Measurements from ENCODE around the gene C12orf60.
A peak's percentile ranks its signal among the peaks of the same experiment; 100 is the strongest.
"Not testable (repeated sequence)": the region's sequence is repeated elsewhere in the genome, so short reads cannot be mapped to it uniquely, and the experiment has no call there.

The C12orf60 gene, protein sequence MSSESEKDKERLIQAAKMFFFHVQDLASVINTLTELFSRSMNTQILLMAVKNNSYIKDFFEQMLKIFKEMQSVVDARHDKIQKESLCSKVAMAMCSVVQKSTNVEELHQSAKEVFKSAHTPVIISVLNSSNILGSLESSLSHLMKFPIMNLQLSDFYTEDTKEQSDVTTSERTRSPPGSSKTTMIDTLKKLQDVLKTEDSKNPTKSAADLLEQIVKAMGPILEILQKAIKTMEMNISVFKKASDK

DNA sequence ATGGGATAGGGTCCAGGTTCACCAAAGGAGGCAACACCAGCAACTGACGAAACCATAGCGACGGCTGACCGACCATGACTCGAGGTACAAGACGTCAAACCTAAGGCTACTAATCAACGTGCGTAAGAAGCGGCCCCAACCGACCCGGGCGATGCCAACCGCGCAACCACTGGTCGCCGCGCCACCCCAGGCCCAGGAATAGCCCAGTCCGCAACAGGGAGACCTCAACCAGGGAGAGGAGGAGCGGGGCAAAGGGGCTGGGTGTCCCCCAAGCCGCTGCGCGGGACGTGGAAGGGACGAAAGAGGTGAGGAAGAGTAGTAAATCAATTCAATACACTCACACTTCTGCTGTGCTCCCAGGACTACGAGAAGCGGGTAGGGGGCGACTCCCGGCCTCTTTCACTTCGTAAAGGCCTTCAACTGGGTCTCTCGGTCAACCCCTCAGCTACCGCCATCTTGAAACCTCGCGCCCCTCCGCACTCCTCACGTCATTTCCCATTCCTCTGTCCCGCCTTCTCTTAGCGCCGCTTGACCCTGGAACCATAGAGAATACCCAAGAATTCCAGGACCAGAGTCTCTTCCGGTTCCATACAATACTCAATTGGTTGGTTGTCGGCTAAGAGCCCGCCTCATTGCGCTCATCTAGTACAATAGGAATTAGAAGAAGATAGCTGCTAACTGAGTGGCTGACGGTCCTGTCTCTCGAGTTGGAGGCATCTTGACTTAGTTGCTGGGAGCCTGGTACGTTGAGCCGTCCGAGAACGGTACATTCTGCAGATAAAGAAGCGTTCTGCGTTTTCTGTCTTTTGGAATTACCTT lies at the start of gene C12orf60, which contains the start of gene WBP11:
Gene C12orf60 (plus strand): TSS at position 660 of the 819 bp plus-strand sequence. CDS start 19,266 bp downstream, outside the sequence.
Gene WBP11 (minus strand): TSS at position 468 of the 819 bp plus-strand sequence. CDS start 2,095 bp downstream, outside the sequence.
- peak within 1 kb of the TSS; percentile 92 for H3K4me3 ChIP-seq (ENCODE audit: low read depth, low read length)
- DNase-seq (ENCODE audit: low read depth), result peak; percentile 99
- TF ChIP-seq, protein P1, sequence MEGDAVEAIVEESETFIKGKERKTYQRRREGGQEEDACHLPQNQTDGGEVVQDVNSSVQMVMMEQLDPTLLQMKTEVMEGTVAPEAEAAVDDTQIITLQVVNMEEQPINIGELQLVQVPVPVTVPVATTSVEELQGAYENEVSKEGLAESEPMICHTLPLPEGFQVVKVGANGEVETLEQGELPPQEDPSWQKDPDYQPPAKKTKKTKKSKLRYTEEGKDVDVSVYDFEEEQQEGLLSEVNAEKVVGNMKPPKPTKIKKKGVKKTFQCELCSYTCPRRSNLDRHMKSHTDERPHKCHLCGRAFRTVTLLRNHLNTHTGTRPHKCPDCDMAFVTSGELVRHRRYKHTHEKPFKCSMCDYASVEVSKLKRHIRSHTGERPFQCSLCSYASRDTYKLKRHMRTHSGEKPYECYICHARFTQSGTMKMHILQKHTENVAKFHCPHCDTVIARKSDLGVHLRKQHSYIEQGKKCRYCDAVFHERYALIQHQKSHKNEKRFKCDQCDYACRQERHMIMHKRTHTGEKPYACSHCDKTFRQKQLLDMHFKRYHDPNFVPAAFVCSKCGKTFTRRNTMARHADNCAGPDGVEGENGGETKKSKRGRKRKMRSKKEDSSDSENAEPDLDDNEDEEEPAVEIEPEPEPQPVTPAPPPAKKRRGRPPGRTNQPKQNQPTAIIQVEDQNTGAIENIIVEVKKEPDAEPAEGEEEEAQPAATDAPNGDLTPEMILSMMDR (IDR thresholded peaks at IDR 0.05; ENCODE audit: control insufficient read depth, extremely low read depth, insufficient read depth), result no peak

DNA sequence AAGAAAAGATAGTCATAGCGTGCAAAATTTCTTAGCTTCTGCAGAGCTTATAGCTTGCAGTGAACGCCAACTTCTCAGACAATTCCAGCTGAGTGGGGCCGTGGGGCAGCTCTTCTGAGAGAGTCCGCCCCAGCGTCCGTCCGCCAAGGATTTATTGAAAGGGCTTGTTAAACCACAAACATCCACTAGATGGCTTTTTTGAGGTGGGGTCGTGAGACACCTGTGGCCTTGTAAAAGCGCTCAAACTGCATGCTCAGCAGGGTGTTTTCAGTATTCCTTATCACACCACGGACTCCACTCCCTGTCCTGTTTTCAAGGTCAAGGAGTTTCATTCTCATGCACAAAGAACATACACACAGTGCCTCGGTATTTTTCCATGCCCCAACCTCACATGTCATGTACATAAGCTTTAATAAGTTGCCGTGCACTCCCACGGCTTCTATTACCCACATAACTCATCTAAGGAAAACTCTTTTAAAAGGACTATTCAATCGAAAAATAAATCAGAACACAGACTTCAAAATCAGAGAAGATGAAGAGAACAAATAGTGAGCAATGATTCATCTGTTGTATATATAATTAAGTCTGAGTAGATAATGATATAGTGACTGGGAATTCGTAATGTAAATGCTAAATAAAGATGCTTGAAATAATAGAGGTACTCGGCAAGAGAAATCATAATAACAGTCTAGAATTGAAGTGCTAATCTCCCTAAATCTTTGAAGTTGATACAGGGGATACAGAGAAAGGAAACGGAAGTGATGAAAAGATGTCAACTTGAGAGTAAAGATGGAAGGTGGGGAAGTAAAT lies 46.9 kb upstream of the C12orf60 start:
- H3K4me3 ChIP-seq (ENCODE audit: low read depth, low read length), result no peak overlapping the region
- DNase-seq (ENCODE audit: low read depth), result no peak
- TF ChIP-seq, protein P1 (IDR thresholded peaks at IDR 0.05; ENCODE audit: control insufficient read depth, extremely low read depth, insufficient read depth), result no peak

DNA sequence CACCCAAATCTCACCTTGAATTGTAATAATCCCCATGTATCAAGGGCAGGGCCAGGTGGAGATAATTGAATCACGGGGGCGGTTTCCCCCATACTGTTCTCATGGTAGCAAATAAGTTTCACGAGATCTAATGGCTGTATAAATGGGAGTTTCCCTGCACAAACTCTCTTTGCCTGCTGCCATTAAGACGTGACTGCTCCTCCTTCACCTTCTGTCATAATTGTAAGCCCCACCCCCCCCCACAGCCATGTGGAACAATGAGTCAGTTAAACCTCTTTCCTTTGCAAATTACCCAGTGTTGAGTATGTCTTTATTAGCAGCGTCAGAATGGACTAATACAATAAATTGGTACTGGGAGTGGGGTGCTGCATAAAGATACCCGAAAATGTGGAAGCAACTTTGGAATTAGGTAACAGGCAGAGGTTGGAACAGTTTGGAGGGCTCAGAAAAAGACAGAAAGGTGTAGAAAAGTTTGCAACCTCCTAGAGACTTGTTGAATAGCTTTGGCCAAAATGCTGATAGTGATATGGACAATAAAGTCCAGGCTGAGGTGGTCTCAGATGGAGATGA lies 43.7 kb upstream of the C12orf60 start:
- not testable (repeated sequence) for H3K4me3 ChIP-seq (ENCODE audit: low read depth, low read length); DNase-seq (ENCODE audit: low read depth)

DNA sequence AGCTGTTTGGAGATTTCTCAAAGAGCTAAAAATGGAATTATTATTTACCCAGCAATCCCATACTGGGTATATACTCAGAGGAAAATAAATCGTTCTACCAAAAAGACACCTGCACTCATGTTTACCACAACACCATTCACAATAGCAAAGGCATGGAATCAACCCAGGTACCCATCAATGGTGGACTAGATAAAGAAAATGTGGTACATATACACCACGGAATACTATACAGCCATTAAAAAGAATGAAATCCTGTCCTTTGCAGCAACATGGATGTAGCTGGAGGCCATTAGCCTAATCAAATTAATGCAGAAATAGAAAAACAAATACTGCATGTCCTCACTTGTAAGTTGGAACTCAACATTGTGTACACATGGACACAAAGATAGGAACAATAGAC lies 38.1 kb upstream of the C12orf60 start:
- no peak for DNase-seq (ENCODE audit: low read depth)
- TF ChIP-seq, protein P1 (IDR thresholded peaks at IDR 0.05; ENCODE audit: control insufficient read depth, extremely low read depth, insufficient read depth), result no peak
- H3K4me3 ChIP-seq (ENCODE audit: low read depth, low read length), result no peak overlapping the region

DNA sequence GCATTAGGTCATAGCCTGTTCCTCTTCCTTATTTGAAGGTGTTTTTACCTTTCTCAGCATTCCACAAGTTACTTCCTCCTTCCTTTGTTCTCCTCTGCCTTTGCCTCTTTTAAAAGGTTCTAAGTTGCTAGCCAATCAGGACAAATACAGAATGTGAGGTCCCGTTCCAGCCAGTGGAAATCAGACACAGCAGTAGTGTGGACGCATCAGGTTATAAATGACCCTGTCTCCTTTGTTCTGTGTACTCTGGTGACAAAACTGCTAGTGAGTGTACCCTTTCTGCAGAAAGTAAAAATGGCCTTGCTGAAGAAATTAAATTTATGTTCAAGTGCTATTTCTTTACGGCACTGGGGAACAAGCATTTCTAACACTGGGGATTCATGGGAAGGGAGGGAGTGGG lies 37.5 kb upstream of the C12orf60 start:
- not testable (repeated sequence) for DNase-seq (ENCODE audit: low read depth); H3K4me3 ChIP-seq (ENCODE audit: low read depth, low read length)

DNA sequence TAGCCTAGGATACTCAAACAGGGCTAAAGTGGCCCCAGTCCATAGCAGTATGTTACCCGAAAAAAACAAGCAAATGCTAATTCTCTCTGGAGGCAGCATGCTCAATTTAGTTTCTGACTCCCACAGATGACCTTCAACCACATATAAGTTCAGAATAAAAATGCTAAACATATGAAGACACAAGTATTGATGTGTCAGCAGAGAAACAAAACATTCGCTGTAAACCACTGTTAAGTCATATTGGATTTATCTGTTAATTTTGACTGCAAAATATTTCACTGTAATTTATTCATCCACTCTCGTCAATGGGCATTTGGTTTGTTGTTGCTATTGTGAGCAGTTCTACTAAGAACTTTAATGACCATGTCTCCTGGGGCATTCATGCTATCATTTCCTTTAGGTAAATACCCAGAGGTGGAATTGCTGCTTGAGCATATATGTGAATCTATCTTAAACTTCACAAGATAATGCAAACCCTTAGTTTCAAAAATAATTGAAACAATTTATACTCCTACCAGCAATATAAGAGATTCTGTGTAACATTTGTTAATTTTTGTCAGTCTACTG lies 36.7 kb upstream of the C12orf60 start:
- DNase-seq (ENCODE audit: low read depth), result no peak
- H3K4me3 ChIP-seq (ENCODE audit: low read depth, low read length), result no peak overlapping the region
- TF ChIP-seq, protein P1 (IDR thresholded peaks at IDR 0.05; ENCODE audit: control insufficient read depth, extremely low read depth, insufficient read depth), result no peak

DNA sequence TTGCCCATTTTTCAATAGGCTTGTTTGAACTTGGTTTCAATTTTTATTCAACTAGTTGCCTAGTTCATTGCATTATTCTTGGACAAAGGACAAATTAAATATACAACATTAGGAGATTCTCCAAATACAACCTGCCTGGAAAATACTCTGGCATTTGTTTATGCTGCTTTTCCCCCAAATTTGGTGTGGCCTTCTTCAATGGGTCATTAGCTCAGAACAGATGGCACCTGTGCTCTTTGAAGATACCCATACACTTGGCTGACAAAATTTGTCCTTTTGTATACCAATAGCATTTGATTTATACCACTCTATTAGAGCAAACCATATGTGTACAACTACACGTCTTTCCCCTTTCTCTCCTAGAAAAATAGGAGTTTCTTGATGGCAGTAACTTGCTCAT lies 35.9 kb upstream of the C12orf60 start:
- H3K4me3 ChIP-seq (ENCODE audit: low read depth, low read length), result no peak overlapping the region
- no peak for DNase-seq (ENCODE audit: low read depth)
- TF ChIP-seq, protein P1 (IDR thresholded peaks at IDR 0.05; ENCODE audit: control insufficient read depth, extremely low read depth, insufficient read depth), result no peak

All from LNCaP clone FGC (cell line).